AG04449 (cell line): ENCODE measurements around the gene CUL2.

Experiments
- CTCF ChIA-PET: fragments of 350-600 bp; formaldehyde crosslinking; extraction: SDS; loops from one replicate; lab custom pipeline; 2021; ENCODE audit warnings: antibody characterized with exemption; lab: Yijun Ruan, JAX
- POLR2A ChIA-PET: fragments of 400-600, 350-600 bp; formaldehyde crosslinking; extraction: SDS; loops from one replicate; lab custom pipeline; 2020; ENCODE audit warnings: antibody characterized with exemption, inconsistent platforms; lab: Yijun Ruan, JAX
- DNase-seq: peaks from one replicate; pipeline ENCODE4 v3.0.0-alpha.2; 2010; ENCODE audit warnings: low read depth, low spot score
- H3K4me3 ChIP-seq: 2 replicates; pipeline ENCODE4 v1.5.1; 2011; ENCODE audit warnings: low read depth, mild to moderate bottlenecking, control low read depth, low read length
- CTCF ChIP-seq: IDR thresholded peaks from one replicate; pipeline ENCODE4 v1.5.1; 2011; ENCODE audit warnings: mild to moderate bottlenecking, moderate library complexity, low read length, control low read depth, inconsistent platforms; ENCODE audit not compliant: insufficient read depth; ENCODE audit errors: missing control alignments

The CUL2 gene

GRCh38 chr10:35003906-35004305 lies 86.2 kb downstream of the CUL2 start:
- H3K4me3 ChIP-seq = no peak overlapping the region
- TF ChIP-seq CTCF = no peak
- POLR2A ChIA-PET = no interaction called here
- CTCF ChIA-PET = interaction anchor here (1.2 to 5.5 kb wide), 4 partner anchors 8 to 349 kb away, joined by 4 to 25 read pairs (median 5); no protein-coding TSS in a partner anchor
- DNase-seq = no peak

DNA sequence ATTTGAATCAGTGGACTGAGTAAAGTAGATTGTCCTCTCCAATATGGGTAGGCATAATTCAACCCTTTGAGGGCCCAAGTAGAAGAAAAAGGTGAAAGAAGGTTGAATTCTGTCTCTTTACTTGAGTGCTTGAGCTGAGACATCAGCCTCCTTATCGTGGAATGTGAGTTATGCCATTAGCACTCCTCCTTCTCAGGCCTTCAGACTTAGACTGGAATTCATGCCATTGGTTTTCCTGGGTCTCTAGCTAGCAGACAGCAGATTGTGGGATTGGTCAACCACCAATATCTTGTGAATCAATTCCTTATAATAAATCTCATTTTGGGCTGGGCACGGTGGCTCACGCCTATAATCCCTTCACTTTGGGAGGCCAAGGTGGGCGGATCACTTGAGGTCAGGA lies 89.2 kb downstream of the CUL2 start:
- CTCF ChIA-PET = interaction anchor here (1.0 to 1.7 kb wide), 3 partner anchors 10 to 346 kb away, joined by 3 to 6 read pairs (median 3); no protein-coding TSS in a partner anchor
- no peak for TF ChIP-seq CTCF
- no peak overlapping the region for H3K4me3 ChIP-seq
- DNase-seq = no peak
- POLR2A ChIA-PET = no interaction called here

GRCh38 chr10:34999532-34999931 lies 90.6 kb downstream of the CUL2 start:
- H3K4me3 ChIP-seq = no peak overlapping the region
- ChIA-PET POLR2A (no interaction called here), CTCF (interaction anchor here (1.0 to 1.7 kb wide), 2 partner anchors 27 to 275 kb away, joined by 4 to 6 read pairs; no protein-coding TSS in a partner anchor)
- DNase-seq = no peak
- no peak for TF ChIP-seq CTCF

DNA sequence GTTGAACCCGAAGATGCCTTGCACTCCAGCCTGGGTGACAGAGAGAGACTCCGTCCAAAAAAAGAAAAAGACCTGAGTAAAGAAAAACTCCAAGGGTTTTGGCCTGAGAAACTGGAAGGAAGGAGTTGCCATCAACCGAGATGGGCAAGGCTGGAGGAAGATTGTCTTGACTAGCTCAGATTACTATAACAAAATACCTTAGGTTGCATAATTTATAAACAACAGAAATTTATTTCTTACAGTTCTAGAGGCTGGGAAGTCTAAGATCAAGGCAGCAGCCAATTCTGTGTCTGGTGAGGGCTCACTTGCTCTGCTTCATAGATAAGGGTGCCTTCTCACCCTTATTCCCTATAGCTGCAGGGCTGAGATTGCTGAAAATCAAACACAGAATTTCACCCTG lies 91.2 kb downstream of the CUL2 start:
- no peak for DNase-seq
- no peak for TF ChIP-seq CTCF
- H3K4me3 ChIP-seq = no peak overlapping the region
- CTCF ChIA-PET = no interaction called here
- POLR2A ChIA-PET = no interaction called here

GRCh38 chr10:34996843-34997242 lies 93.3 kb downstream of the CUL2 start:
- POLR2A ChIA-PET = no interaction called here
- no peak for TF ChIP-seq CTCF
- DNase-seq = no peak
- CTCF ChIA-PET = interaction anchor here (1.0 to 4.6 kb wide), 4 partner anchors 8 to 341 kb away, joined by 5 to 39 read pairs (median 28); no protein-coding TSS in a partner anchor
- no peak overlapping the region for H3K4me3 ChIP-seq

DNA sequence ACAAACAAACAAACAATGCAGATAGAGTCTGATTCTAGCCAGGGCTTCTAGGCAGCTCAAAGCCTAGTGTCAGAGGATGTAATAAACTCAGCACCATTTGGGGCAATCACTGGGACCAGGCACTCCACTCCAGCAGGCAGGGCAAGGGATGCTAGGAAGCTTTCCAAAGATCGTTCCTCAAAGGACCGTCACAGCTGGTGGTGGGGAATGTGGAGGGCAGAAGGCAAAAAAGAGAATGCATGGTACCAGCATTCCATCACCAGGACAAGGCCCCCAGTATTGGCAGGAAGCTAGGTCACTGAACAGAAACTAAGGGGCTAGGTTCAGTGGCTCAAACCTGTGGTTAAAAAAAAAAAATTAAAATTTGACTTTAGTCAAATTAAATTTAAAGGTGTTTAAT lies 94.2 kb downstream of the CUL2 start:
- ChIA-PET POLR2A (no interaction called here), CTCF (interaction anchor here (1.1 to 4.6 kb wide), 13 partner anchors 9 to 341 kb away, joined by 3 to 39 read pairs (median 8); no protein-coding TSS in a partner anchor)
- TF ChIP-seq CTCF = no peak
- DNase-seq = no peak
- no peak overlapping the region for H3K4me3 ChIP-seq
